Astrocyte (in vitro differentiated cells and primary cell): Measurements from ENCODE around the gene CORO2B. TPM values are rescaled to one million over a fixed set of nuclear protein-coding genes. Genes with fewer than 3 reads are reported as not detected.

ENCODE experiments used
- DNase-seq: peaks from one replicate; pipeline ENCODE4 v3.0.0-alpha.2; 2010; ENCODE audit warnings: low read depth
- FAIRE-seq: peaks from 2 replicates; lab custom pipeline; 2011; peaks lifted over from hg19 to GRCh38; lab: Jason Lieb, UNC
- H2AFZ ChIP-seq: 2 replicates; pipeline ENCODE4 v1.6.0; 2012; ENCODE audit warnings: low read depth, low read length, inconsistent platforms
- H3K27ac ChIP-seq: 2 replicates; pipeline ENCODE4 v1.5.1; 2011; ENCODE audit warnings: low read depth, low read length, inconsistent platforms
- H3K27me3 ChIP-seq: 2 replicates; pipeline ENCODE4 v1.6.0; 2011; ENCODE audit warnings: low read length, inconsistent platforms; ENCODE audit not compliant: insufficient read depth
- H3K36me3 ChIP-seq: 2 replicates; pipeline ENCODE4 v1.5.1; 2011; ENCODE audit warnings: low read length, inconsistent platforms; ENCODE audit not compliant: insufficient read depth
- H3K4me1 ChIP-seq: 2 replicates; pipeline ENCODE4 v1.5.1; 2011; ENCODE audit warnings: low read length, inconsistent platforms; ENCODE audit not compliant: insufficient read depth
- H3K4me2 ChIP-seq: 2 replicates; pipeline ENCODE4 v1.6.0; 2012; ENCODE audit warnings: low read length, inconsistent platforms
- H3K4me3 ChIP-seq: 2 replicates; pipeline ENCODE4 v1.5.1; 2011; ENCODE audit warnings: low read depth, mild to moderate bottlenecking, low read length, inconsistent platforms; ENCODE audit not compliant: insufficient read depth
- H3K79me2 ChIP-seq: 2 replicates; pipeline ENCODE4 v1.6.0; 2012; ENCODE audit warnings: mild to moderate bottlenecking, low read length, inconsistent platforms; ENCODE audit not compliant: insufficient read depth
- H3K9ac ChIP-seq: 2 replicates; pipeline ENCODE4 v1.6.0; 2012; ENCODE audit warnings: mild to moderate bottlenecking, low read length, inconsistent platforms
- H3K9me3 ChIP-seq: 2 replicates; pipeline ENCODE4 v1.5.1; 2012; ENCODE audit warnings: low read depth, mild to moderate bottlenecking, low read length, inconsistent platforms; ENCODE audit not compliant: insufficient read depth
- H4K20me1 ChIP-seq: 2 replicates; pipeline ENCODE4 v1.6.0; 2012; ENCODE audit warnings: low read length, inconsistent platforms; ENCODE audit not compliant: insufficient read depth
- H3K27ac Mint-ChIP-seq: one replicate; pipeline ENCODE4 v1.8.0; 2021; ENCODE audit warnings: mild to moderate bottlenecking, mixed read lengths; ENCODE audit not compliant: unreplicated experiment
- H3K27me3 Mint-ChIP-seq: one replicate; pipeline ENCODE4 v1.8.0; 2021; ENCODE audit warnings: low read depth, mixed read lengths; ENCODE audit not compliant: unreplicated experiment
- H3K36me3 Mint-ChIP-seq: one replicate; pipeline ENCODE4 v1.8.0; 2021; ENCODE audit warnings: low read depth, mixed read lengths; ENCODE audit not compliant: unreplicated experiment
- H3K4me1 Mint-ChIP-seq: one replicate; pipeline ENCODE4 v1.8.0; 2021; ENCODE audit warnings: low read depth, mixed read lengths; ENCODE audit not compliant: unreplicated experiment
- H3K4me3 Mint-ChIP-seq: one replicate; pipeline ENCODE4 v1.8.0; 2021; ENCODE audit warnings: mild to moderate bottlenecking, moderate library complexity, mixed read lengths; ENCODE audit not compliant: unreplicated experiment
- H3K9me3 Mint-ChIP-seq: one replicate; pipeline ENCODE4 v1.8.0; 2021; ENCODE audit warnings: mild to moderate bottlenecking, mixed read lengths; ENCODE audit not compliant: unreplicated experiment
- EZH2 ChIP-seq: IDR thresholded peaks from 2 replicates; pipeline ENCODE4 v1.6.1; 2012; ENCODE audit warnings: mild to moderate bottlenecking, low read length, inconsistent platforms; ENCODE audit not compliant: insufficient read depth
- total RNA-seq: library from RNA; stranded (reverse); gene quantifications from 2 replicates; pipeline ENCODE4 v1.2.1, GENCODE V29; 2021
- TF ChIP-seq, protein P1 (sequence below): IDR thresholded peaks from 2 replicates; pipeline ENCODE4 v1.5.1; 2011; ENCODE audit warnings: low read depth, mild to moderate bottlenecking, inconsistent platforms, low read length, moderate library complexity; ENCODE audit not compliant: insufficient read depth

CORO2B gene
- total RNA-seq, 1 donor from 2014 or later: 7.4 TPM

DNA sequence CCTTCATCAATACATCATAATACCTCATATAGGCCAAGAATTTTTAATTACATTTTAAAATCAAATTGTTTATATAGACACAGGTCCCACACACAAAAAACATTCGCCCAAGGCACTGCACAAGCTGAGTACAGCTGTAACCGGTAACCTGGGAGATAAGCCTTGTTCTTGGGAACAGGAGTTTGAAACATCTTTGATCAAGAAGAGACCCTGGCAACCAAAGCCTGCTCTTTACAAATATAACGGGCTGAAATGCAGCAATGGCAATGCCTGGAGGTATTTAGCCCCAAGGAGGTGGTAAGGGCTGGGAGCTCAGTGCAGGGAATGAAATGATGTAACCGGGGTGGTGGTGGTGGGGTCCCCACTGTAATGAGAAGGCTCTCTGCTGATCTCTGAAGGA lies 7.2 kb upstream of the CORO2B start:
- H3K27me3 Mint-ChIP-seq: peaks cover 44% of the 10 kb centered on the region
- H3K4me3 Mint-ChIP-seq: no peak overlapping the region
- Histone ChIP-seq H3K27me3 (no peaks in the 10 kb centered on the region), H3K4me2 (no peak overlapping the region), H2AFZ (no peak overlapping the region), H3K4me3 (no peak overlapping the region), H3K9me3 (no peaks in the 10 kb centered on the region), H3K27ac (no peak overlapping the region), H3K9ac (no peak overlapping the region), H4K20me1 (no peaks in the 10 kb centered on the region), H3K36me3 (no peaks in the 10 kb centered on the region), H3K79me2 (no peaks in the 10 kb centered on the region), H3K4me1 (no peaks in the 10 kb centered on the region)
- H3K4me1 Mint-ChIP-seq: peaks cover 9% of the 10 kb centered on the region
- TF ChIP-seq EZH2: no peak
- TF ChIP-seq, protein P1, sequence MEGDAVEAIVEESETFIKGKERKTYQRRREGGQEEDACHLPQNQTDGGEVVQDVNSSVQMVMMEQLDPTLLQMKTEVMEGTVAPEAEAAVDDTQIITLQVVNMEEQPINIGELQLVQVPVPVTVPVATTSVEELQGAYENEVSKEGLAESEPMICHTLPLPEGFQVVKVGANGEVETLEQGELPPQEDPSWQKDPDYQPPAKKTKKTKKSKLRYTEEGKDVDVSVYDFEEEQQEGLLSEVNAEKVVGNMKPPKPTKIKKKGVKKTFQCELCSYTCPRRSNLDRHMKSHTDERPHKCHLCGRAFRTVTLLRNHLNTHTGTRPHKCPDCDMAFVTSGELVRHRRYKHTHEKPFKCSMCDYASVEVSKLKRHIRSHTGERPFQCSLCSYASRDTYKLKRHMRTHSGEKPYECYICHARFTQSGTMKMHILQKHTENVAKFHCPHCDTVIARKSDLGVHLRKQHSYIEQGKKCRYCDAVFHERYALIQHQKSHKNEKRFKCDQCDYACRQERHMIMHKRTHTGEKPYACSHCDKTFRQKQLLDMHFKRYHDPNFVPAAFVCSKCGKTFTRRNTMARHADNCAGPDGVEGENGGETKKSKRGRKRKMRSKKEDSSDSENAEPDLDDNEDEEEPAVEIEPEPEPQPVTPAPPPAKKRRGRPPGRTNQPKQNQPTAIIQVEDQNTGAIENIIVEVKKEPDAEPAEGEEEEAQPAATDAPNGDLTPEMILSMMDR: no peak
- peaks cover 2% of the 10 kb centered on the region for H3K9me3 Mint-ChIP-seq
- no peaks in the 10 kb centered on the region for H3K36me3 Mint-ChIP-seq
- H3K27ac Mint-ChIP-seq: no peak overlapping the region
- DNase-seq (no peak), FAIRE-seq (no peak)

DNA sequence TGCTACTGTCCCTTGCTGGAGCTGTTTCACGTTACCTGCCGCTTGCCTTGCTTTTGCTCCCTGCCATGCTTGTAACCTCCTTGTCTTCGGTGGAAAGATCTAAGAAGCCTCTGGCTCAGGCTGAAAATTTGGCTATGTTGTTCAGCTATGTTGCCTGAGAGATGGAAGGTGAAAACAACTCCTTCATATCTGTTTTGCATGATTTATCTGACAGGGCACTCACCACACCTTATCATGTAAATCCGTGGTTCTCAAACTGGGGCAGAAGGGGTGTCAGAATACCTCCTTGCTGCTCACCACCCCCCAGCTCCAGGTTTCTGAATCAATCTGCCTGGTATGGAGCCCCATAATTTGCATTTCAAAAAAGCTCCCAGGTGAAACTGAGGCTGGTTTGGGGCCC lies 6.5 kb upstream of the CORO2B start:
- H3K36me3 ChIP-seq: no peaks in the 10 kb centered on the region
- H3K9ac ChIP-seq: no peak overlapping the region
- Mint-ChIP-seq H3K27me3 (peaks cover 47% of the 10 kb centered on the region), H3K4me3 (no peak overlapping the region), H3K4me1 (peaks cover 3% of the 10 kb centered on the region), H3K27ac (no peak overlapping the region), H3K9me3 (no peaks in the 10 kb centered on the region), H3K36me3 (no peaks in the 10 kb centered on the region)
- H3K4me3 ChIP-seq: no peak overlapping the region
- no peaks in the 10 kb centered on the region for H3K9me3 ChIP-seq
- DNase-seq (no peak), FAIRE-seq (no peak)
- H3K27ac ChIP-seq: no peak overlapping the region
- no peaks in the 10 kb centered on the region for H3K27me3 ChIP-seq
- H2AFZ ChIP-seq: no peak overlapping the region
- H3K79me2 ChIP-seq: no peaks in the 10 kb centered on the region
- peaks cover 5% of the 10 kb centered on the region for H4K20me1 ChIP-seq
- no peak overlapping the region for H3K4me2 ChIP-seq
- TF ChIP-seq, protein P1: no peak
- no peak for TF ChIP-seq EZH2
- no peaks in the 10 kb centered on the region for H3K4me1 ChIP-seq

DNA sequence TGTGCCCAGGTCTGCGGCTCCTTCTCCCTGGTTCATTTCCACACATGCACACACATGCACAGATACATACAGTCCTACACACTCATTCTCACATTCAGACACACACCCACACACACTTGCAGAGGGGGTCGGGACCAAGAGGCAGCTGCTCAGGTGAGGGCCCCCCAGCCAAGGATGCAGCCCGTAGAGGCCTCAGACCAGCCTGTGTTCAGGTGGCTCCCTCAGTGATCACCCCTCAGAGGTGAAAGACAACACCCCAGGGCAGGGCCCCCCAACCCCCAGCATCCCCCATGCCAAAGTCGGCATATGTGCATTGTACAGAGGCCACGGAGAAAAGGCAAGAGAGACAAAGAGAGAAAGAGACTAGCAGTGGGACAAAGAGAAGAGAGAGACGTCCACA lies 5.9 kb upstream of the CORO2B start:
- H3K4me1 ChIP-seq: peaks cover 5% of the 10 kb centered on the region
- FAIRE-seq (no peak), DNase-seq (no peak)
- no peaks in the 10 kb centered on the region for H3K9me3 Mint-ChIP-seq
- H3K27me3 ChIP-seq: no peaks in the 10 kb centered on the region
- peaks cover 2% of the 10 kb centered on the region for H3K4me1 Mint-ChIP-seq
- no peak overlapping the region for H3K4me3 Mint-ChIP-seq
- H3K36me3 ChIP-seq: no peaks in the 10 kb centered on the region
- no peak for TF ChIP-seq EZH2
- TF ChIP-seq, protein P1: no peak
- no peak overlapping the region for H3K4me2 ChIP-seq
- no peak overlapping the region for H3K4me3 ChIP-seq
- H3K36me3 Mint-ChIP-seq: no peaks in the 10 kb centered on the region
- no peak overlapping the region for H3K27ac Mint-ChIP-seq
- H3K79me2 ChIP-seq: peaks cover 3% of the 10 kb centered on the region
- no peaks in the 10 kb centered on the region for H3K9me3 ChIP-seq
- no peak overlapping the region for H2AFZ ChIP-seq
- H4K20me1 ChIP-seq: peaks cover 5% of the 10 kb centered on the region
- peaks cover 50% of the 10 kb centered on the region for H3K27me3 Mint-ChIP-seq
- H3K27ac ChIP-seq: no peak overlapping the region
- no peak overlapping the region for H3K9ac ChIP-seq
